GM12864 (cell line): ENCODE results near the gene ITSN2.
"Not testable (repeated sequence)": the region's sequence is repeated elsewhere in the genome, so short reads cannot be mapped to it uniquely, and the experiment has no call there.

Source experiments
- DNase-seq: peaks from one replicate; pipeline ENCODE4 v3.0.0-alpha.2; 2011; ENCODE audit warnings: low read depth
- H3K4me3 ChIP-seq: 2 replicates; pipeline ENCODE4 v1.5.1; 2011; ENCODE audit warnings: mild to moderate bottlenecking, low read depth, low read length, control low read depth
- TF ChIP-seq, protein P1 (sequence below): IDR thresholded peaks from 2 replicates; pipeline ENCODE4 v1.5.1; 2011; ENCODE audit warnings: low read depth, mild to moderate bottlenecking, moderate library complexity, low read length, control low read depth, inconsistent platforms; ENCODE audit errors: missing control alignments

Gene ITSN2

GRCh38 chr2:24360050-24360962 lies at the start of gene ITSN2:
ITSN2 (minus strand) TSS chr2:24360536; CDS start chr2:24328082, 32,454 bp downstream.
- peak within 1 kb of the TSS; percentile 98 for H3K4me3 ChIP-seq
- peak; percentile 74 for DNase-seq
- TF ChIP-seq, protein P1, sequence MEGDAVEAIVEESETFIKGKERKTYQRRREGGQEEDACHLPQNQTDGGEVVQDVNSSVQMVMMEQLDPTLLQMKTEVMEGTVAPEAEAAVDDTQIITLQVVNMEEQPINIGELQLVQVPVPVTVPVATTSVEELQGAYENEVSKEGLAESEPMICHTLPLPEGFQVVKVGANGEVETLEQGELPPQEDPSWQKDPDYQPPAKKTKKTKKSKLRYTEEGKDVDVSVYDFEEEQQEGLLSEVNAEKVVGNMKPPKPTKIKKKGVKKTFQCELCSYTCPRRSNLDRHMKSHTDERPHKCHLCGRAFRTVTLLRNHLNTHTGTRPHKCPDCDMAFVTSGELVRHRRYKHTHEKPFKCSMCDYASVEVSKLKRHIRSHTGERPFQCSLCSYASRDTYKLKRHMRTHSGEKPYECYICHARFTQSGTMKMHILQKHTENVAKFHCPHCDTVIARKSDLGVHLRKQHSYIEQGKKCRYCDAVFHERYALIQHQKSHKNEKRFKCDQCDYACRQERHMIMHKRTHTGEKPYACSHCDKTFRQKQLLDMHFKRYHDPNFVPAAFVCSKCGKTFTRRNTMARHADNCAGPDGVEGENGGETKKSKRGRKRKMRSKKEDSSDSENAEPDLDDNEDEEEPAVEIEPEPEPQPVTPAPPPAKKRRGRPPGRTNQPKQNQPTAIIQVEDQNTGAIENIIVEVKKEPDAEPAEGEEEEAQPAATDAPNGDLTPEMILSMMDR: no peak

- no peak for DNase-seq
- H3K4me3 ChIP-seq: no peak overlapping the region
- TF ChIP-seq, protein P1: no peak
These were observed 48.8 kb upstream of the ITSN2 start for GRCh38 chr2:24409171-24409570.

DNA sequence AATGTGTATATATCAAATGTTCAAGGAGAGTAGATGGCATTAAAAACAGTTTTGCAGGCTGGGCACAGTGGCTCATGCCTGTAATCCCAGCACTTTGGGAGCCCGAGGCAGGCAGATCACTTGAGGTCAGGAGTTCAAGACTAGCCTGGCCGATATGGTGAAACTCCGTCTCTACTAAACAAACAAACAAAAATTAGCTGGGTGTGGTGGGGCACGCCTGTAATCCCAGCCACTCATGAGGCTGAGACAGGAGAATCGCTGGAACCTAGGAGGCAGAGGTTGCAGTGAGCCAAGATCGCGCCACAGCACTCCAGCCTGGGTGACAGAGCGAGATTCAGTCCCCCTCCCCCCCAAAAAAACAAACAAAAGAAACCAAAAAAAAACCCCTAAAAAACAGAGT lies 48.4 kb upstream of the ITSN2 start:
- DNase-seq, H3K4me3 ChIP-seq: not testable (repeated sequence)

GRCh38 chr2:24404491-24404921 lies 44.2 kb upstream of the ITSN2 start:
- TF ChIP-seq, protein P1: no peak
- DNase-seq: no peak
- H3K4me3 ChIP-seq: no peak overlapping the region

GRCh38 chr2:24403832-24404212 lies 43.5 kb upstream of the ITSN2 start:
- DNase-seq: no peak
- TF ChIP-seq, protein P1: no peak
- H3K4me3 ChIP-seq: no peak overlapping the region

GRCh38 chr2:24403168-24403831 lies 43.0 kb upstream of the ITSN2 start:
- no peak for DNase-seq
- TF ChIP-seq, protein P1: no peak
- H3K4me3 ChIP-seq: no peak overlapping the region

- H3K4me3 ChIP-seq: no peak overlapping the region
- no peak for DNase-seq
- TF ChIP-seq, protein P1: no peak
These were observed 42.1 kb upstream of the ITSN2 start for GRCh38 chr2:24402242-24403097.
